Peyer's patch (tissue), 4 donors: ENCODE measurements around the gene DOCK11. TPM values are rescaled to one million over a fixed set of nuclear protein-coding genes. Genes with fewer than 3 reads are reported as not detected.

Source experiments
- DNase-seq, 3 donors: peaks; one replicate each; pipeline ENCODE4 v3.0.0-alpha.2; 2017 to 2019
- H3K27ac ChIP-seq, 4 donors: fragments of 200-600 bp; sonication (generic); one replicate each; pipeline ENCODE4 v1.5.1; 2016 to 2019
- H3K27me3 ChIP-seq, 2 donors: fragments of 200-600 bp; sonication (generic); one replicate each; pipeline ENCODE4 v1.5.1; 2019
- H3K36me3 ChIP-seq, 3 donors: fragments of 200-600 bp; sonication (generic); one replicate each; pipeline ENCODE4 v1.5.1; 2016 to 2019
- H3K4me1 ChIP-seq, 4 donors: fragments of 200-600 bp; sonication (generic); one replicate each; pipeline ENCODE4 v1.5.1; 2016 to 2019
- H3K4me3 ChIP-seq, 4 donors: fragments of 200-600 bp; sonication (generic); 1 replicate in 3 of 4; 2 replicates in 1 of 4; pipeline ENCODE4 v1.5.1; 2016 to 2019; ENCODE audit warnings: mild to moderate bottlenecking in 1 of 4
- H3K9me3 ChIP-seq, 4 donors: fragments of 200-600 bp; sonication (generic); one replicate each; pipeline ENCODE4 v1.5.1; 2016 to 2019; ENCODE audit warnings: mild to moderate bottlenecking in 1 of 4
- POLR2A ChIP-seq, 2 donors: fragments of 450-650 bp; IDR thresholded peaks; one replicate each; pipeline ENCODE4 v1.5.1; 2017; ENCODE audit warnings: antibody characterized with exemption in 2 of 2, mild to moderate bottlenecking in 2 of 2, moderate library complexity in 2 of 2
- total RNA-seq, 4 donors: library from RNA; depleted of rRNA; stranded (reverse); fragments of >200 nt; gene quantifications; one replicate each; pipeline ENCODE4 v1.1.0, GENCODE V29; 2016
- TF ChIP-seq, protein P1 (sequence below), 6 experiments: fragments of 450-650 bp in 4 of 6; fragments of 200-600 bp in 2 of 6; sonication (generic) in 1 of 6; IDR thresholded peaks; one replicate each; pipeline ENCODE4 v1.5.1; 2017 to 2019; ENCODE audit warnings: antibody characterized with exemption in 6 of 6, mild to moderate bottlenecking in 3 of 6, moderate library complexity in 1 of 6

DOCK11 gene
- total RNA-seq, 4 donors from 2014 or later = 5.6 to 34.7 (median 10.4) TPM

DNA sequence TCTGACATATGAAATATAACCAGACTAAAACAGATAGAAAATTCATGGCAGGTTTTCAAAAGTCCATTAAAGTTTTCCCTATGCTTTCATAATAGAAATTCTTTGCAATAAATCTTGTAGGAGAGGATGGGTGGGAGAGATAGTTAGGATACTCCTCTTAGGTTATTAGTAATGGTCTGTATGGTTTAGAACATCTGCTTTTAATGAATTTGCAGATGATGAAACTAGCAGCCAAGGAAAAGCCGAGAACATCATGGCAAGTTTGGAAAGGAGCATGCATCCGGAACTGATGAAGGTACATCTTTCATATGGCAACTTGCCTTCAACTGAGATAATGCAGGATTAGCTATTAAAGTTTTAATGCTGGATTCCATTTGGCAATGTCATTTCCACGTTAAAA, 70.7 kb downstream of the DOCK11 start:
- Histone ChIP-seq H3K4me1 (no peaks in the 10 kb centered on the region), H3K27ac (no peak overlapping the region), H3K36me3 (no peaks in the 10 kb centered on the region), H3K9me3 (no peaks in the 10 kb centered on the region), H3K4me3 (no peak overlapping the region), H3K27me3 (no peaks in the 10 kb centered on the region)
- TF ChIP-seq POLR2A (IDR thresholded peaks at IDR 0.05) = no peak
- TF ChIP-seq, protein P1, sequence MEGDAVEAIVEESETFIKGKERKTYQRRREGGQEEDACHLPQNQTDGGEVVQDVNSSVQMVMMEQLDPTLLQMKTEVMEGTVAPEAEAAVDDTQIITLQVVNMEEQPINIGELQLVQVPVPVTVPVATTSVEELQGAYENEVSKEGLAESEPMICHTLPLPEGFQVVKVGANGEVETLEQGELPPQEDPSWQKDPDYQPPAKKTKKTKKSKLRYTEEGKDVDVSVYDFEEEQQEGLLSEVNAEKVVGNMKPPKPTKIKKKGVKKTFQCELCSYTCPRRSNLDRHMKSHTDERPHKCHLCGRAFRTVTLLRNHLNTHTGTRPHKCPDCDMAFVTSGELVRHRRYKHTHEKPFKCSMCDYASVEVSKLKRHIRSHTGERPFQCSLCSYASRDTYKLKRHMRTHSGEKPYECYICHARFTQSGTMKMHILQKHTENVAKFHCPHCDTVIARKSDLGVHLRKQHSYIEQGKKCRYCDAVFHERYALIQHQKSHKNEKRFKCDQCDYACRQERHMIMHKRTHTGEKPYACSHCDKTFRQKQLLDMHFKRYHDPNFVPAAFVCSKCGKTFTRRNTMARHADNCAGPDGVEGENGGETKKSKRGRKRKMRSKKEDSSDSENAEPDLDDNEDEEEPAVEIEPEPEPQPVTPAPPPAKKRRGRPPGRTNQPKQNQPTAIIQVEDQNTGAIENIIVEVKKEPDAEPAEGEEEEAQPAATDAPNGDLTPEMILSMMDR (IDR thresholded peaks at IDR 0.05) = no peak
- DNase-seq = no peak

- no peak overlapping the region for H3K4me3 ChIP-seq
- H3K27me3 ChIP-seq = no peaks in the 10 kb centered on the region
- no peak for DNase-seq
Observed at GRCh38 chrX:118569676-118570075, 74.1 kb downstream of the DOCK11 start.

GRCh38 chrX:118570209-118570608, 74.6 kb downstream of the DOCK11 start:
- no peak overlapping the region for H3K27ac ChIP-seq
- H3K36me3 ChIP-seq = no peaks in the 10 kb centered on the region
- no peaks in the 10 kb centered on the region for H3K27me3 ChIP-seq
- no peak for DNase-seq
- H3K9me3 ChIP-seq = no peaks in the 10 kb centered on the region
- no peak for TF ChIP-seq POLR2A (IDR thresholded peaks at IDR 0.05)
- TF ChIP-seq, protein P1 (IDR thresholded peaks at IDR 0.05) = no peak
- H3K4me1 ChIP-seq = no peaks in the 10 kb centered on the region
- H3K4me3 ChIP-seq = no peak overlapping the region

More at GRCh38 chrX:118569676-118570075, 74.1 kb downstream of the DOCK11 start:
- H3K27ac ChIP-seq = no peak overlapping the region
- H3K9me3 ChIP-seq = no peaks in the 10 kb centered on the region
- TF ChIP-seq, protein P1 (IDR thresholded peaks at IDR 0.05) = no peak
- TF ChIP-seq POLR2A (IDR thresholded peaks at IDR 0.05) = no peak
- H3K4me1 ChIP-seq = no peaks in the 10 kb centered on the region
- H3K36me3 ChIP-seq = no peaks in the 10 kb centered on the region

GRCh38 chrX:118571836-118572235, 76.2 kb downstream of the DOCK11 start:
- no peak overlapping the region for H3K4me3 ChIP-seq
- TF ChIP-seq, protein P1 (IDR thresholded peaks at IDR 0.05) = no peak
- no peak for TF ChIP-seq POLR2A (IDR thresholded peaks at IDR 0.05)
- no peak for DNase-seq
- H3K27me3 ChIP-seq = no peaks in the 10 kb centered on the region
- H3K36me3 ChIP-seq = no peaks in the 10 kb centered on the region
- H3K27ac ChIP-seq = no peak overlapping the region
- no peaks in the 10 kb centered on the region for H3K9me3 ChIP-seq
- no peaks in the 10 kb centered on the region for H3K4me1 ChIP-seq

DNA sequence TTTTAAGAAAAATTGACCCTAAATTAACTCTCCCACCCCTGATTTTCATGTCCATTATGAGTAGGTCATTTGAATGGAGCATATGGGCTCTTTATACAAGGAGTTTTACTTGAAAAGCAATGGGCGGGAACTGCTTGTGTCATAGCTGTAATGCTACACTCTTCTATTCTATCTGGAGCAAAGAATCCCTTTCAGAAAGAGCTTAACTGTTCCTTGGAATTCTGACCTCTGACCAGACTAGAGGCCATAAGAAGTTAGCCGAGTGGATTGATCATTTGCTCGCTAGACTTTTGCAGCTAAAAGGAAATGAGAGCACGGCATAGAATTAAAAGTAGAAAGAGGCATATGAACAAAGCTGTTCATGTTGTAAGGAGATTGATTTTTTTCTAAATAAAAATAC, 79.1 kb downstream of the DOCK11 start:
- H3K27ac ChIP-seq = no peak overlapping the region
- no peak for TF ChIP-seq POLR2A (IDR thresholded peaks at IDR 0.05)
- TF ChIP-seq, protein P1 (IDR thresholded peaks at IDR 0.05) = no peak
- no peaks in the 10 kb centered on the region for H3K4me1 ChIP-seq
- no peak overlapping the region for H3K4me3 ChIP-seq
- H3K27me3 ChIP-seq = no peaks in the 10 kb centered on the region
- no peak for DNase-seq
- H3K36me3 ChIP-seq = no peaks in the 10 kb centered on the region
- H3K9me3 ChIP-seq = no peaks in the 10 kb centered on the region

- Histone ChIP-seq H3K27me3 (no peaks in the 10 kb centered on the region), H3K4me3 (no peak overlapping the region), H3K27ac (no peak overlapping the region), H3K9me3 (no peaks in the 10 kb centered on the region), H3K4me1 (no peaks in the 10 kb centered on the region), H3K36me3 (no peaks in the 10 kb centered on the region)
- DNase-seq = no peak
- TF ChIP-seq, protein P1 (IDR thresholded peaks at IDR 0.05) = no peak
- TF ChIP-seq POLR2A (IDR thresholded peaks at IDR 0.05) = no peak
Observed at GRCh38 chrX:118577041-118577440, 81.4 kb downstream of the DOCK11 start.
